Sigmoid colon (tissue), 7 donors: ENCODE results near the gene POMGNT1. TPM values are rescaled to one million over a fixed set of nuclear protein-coding genes. Genes with fewer than 3 reads are reported as not detected.

Experiments used
- DNase-seq: peaks from one replicate; pipeline ENCODE4 v3.0.0-alpha.2; 2019
- H3K27ac ChIP-seq, 4 donors: fragments of 200-600 bp; sonication (generic); one replicate each; pipeline ENCODE4 v1.5.1; 2016 to 2019; ENCODE audit warnings: mild to moderate bottlenecking in 1 of 4
- H3K27me3 ChIP-seq, 3 donors: fragments of 200-600 bp; sonication (generic); one replicate each; pipeline ENCODE4 v1.5.1; 2019; ENCODE audit warnings: mild to moderate bottlenecking in 1 of 3
- H3K36me3 ChIP-seq, 4 donors: fragments of 200-600 bp; sonication (generic); one replicate each; pipeline ENCODE4 v1.5.1; 2016 to 2019
- H3K4me1 ChIP-seq, 4 donors: fragments of 200-600 bp; sonication (generic); one replicate each; pipeline ENCODE4 v1.5.1; 2017 to 2019
- H3K4me3 ChIP-seq, 4 donors: fragments of 200-600 bp; sonication (generic); one replicate each; pipeline ENCODE4 v1.5.1; 2017 to 2019; ENCODE audit warnings: mild to moderate bottlenecking in 2 of 4, moderate library complexity in 1 of 4
- H3K9me3 ChIP-seq, 4 donors: fragments of 200-600 bp in 3 of 4; sonication (generic) in 3 of 4; one replicate each; pipeline versions ENCODE4 v1.5.1 to v1.6.1; 2013 to 2019
- EP300 ChIP-seq, 4 donors: sonication (generic); formaldehyde crosslinking; IDR thresholded peaks; one replicate each; pipeline ENCODE4 v1.6.1; 2017; ENCODE audit warnings: antibody characterized with exemption in 4 of 4
- POLR2A ChIP-seq, 2 donors: fragments of 450-650 bp; IDR thresholded peaks; one replicate each; pipeline ENCODE4 v1.6.1; 2016; ENCODE audit warnings: antibody characterized with exemption in 2 of 2, mild to moderate bottlenecking in 2 of 2, moderate library complexity in 2 of 2
- POLR2AphosphoS5 ChIP-seq, 4 donors: sonication (generic); formaldehyde crosslinking; IDR thresholded peaks; one replicate each; pipeline ENCODE4 v1.6.1; 2017; ENCODE audit warnings: antibody characterized with exemption in 4 of 4
- WGBS, 2 donors: extraction: QIAGEN DNeasy Blood & Tissue Kit; methylation state at CpG; one replicate each; pipeline ENCODE4 v1.1.7; 2013; 5-methylcytosine and 5-hydroxymethylcytosine counted together
- intact Hi-C: fragments of 100-400 bp; cut with DNase I; formaldehyde crosslinking; loops from one replicate; pipeline ENCODE4 v1.15.1; 2023
- polyA plus RNA-seq, 3 donors: library from polyadenylated mRNA; stranded (reverse); fragments of 200-250 nt; gene quantifications; one replicate each; pipeline ENCODE4 v1.2.3, GENCODE V29; 2013
- total RNA-seq, 4 donors: library from RNA; depleted of rRNA; stranded (reverse); fragments of >200 nt; gene quantifications; one replicate each; pipeline ENCODE4 v1.1.0, GENCODE V29; 2016
- TF ChIP-seq, protein P1 (sequence below), 4 experiments: fragments of 450-650 bp in 3 of 4; fragments of 200-600 bp in 1 of 4; IDR thresholded peaks; one replicate each; pipeline ENCODE4 v1.5.1; 2016 to 2019; ENCODE audit warnings: antibody characterized with exemption in 4 of 4, mild to moderate bottlenecking in 3 of 4, moderate library complexity in 2 of 4
- donor health status: healthy with polysubstance abuse.
- donor health status: Bipolar disorder and iron deficiency.
- donor health status: healthy.

The POMGNT1 gene
- total and polyA plus RNA-seq, 7 donors = 5.5 to 37.4 (median 29.9) TPM

DNA sequence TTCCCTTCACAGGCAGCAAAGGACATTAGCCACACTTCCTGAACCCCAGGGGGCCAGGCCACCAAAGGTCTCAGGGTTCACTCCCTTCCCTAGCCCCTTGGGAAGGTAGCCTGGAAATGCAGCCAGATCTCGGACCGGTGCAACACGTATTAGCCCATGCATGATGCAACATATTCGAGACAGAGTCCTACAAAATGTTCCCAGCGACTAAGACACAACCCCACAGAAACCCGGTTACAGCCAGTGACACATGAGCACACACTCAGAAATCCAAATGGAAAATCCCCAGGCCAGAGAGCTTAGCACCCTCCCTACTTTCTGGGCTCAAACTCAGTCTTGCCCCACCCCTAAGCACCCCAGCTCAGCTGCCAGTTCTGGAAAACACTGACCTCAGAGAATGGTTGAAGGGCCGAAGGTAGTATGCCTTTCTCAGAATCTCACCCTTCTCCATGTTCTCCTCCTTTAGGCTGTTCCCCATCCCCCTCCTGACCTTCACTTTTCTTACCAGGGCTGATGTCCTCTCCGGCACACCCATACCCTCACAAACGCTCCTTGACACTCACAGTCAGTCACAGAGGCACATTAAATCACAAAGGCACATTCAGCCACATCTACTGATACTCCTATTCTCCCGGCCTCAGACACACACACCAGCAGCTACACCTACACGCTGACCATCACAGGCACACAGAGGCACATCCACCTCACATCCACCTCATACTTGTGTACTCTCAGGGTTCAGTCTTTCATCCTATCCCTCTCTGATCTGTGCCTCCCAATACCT is 23.6 kb downstream of the POMGNT1 start, which contains the start of gene TSPAN1:
TSPAN1 (plus strand) TSS at position 640 of the 784 bp plus-strand sequence. CDS start 6,021 bp downstream, outside the sequence.
- Histone ChIP-seq H3K9me3 (no peaks in the 10 kb centered on the region), H3K4me1 (peaks cover 0 to 25% (median 19%) of the 10 kb centered on the region in 4 donors), H3K27ac (peak within 1 kb of the TSS; percentile 27 to 71 (median 56)), H3K27me3 (no peaks in the 10 kb centered on the region), H3K36me3 (no peaks in the 10 kb centered on the region), H3K4me3 (no peak within 1 kb of the TSS)
- intact Hi-C loops = loop anchor here (2.0 kb wide), 1 partner anchor 38 kb away; no protein-coding TSS in a partner anchor
- TF ChIP-seq EP300 (IDR thresholded peaks at IDR 0.05) (no peak), POLR2A (IDR thresholded peaks at IDR 0.05) (no peak), POLR2AphosphoS5 (IDR thresholded peaks at IDR 0.05) (peak in 1 of 4 donors; percentile 37)
- TF ChIP-seq, protein P1, sequence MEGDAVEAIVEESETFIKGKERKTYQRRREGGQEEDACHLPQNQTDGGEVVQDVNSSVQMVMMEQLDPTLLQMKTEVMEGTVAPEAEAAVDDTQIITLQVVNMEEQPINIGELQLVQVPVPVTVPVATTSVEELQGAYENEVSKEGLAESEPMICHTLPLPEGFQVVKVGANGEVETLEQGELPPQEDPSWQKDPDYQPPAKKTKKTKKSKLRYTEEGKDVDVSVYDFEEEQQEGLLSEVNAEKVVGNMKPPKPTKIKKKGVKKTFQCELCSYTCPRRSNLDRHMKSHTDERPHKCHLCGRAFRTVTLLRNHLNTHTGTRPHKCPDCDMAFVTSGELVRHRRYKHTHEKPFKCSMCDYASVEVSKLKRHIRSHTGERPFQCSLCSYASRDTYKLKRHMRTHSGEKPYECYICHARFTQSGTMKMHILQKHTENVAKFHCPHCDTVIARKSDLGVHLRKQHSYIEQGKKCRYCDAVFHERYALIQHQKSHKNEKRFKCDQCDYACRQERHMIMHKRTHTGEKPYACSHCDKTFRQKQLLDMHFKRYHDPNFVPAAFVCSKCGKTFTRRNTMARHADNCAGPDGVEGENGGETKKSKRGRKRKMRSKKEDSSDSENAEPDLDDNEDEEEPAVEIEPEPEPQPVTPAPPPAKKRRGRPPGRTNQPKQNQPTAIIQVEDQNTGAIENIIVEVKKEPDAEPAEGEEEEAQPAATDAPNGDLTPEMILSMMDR (IDR thresholded peaks at IDR 0.05) = no peak
- peak; percentile 74 for DNase-seq
- WGBS, 2 donors = 60 to 79% methylated on average over 11 of the region's 11 CpGs

DNA sequence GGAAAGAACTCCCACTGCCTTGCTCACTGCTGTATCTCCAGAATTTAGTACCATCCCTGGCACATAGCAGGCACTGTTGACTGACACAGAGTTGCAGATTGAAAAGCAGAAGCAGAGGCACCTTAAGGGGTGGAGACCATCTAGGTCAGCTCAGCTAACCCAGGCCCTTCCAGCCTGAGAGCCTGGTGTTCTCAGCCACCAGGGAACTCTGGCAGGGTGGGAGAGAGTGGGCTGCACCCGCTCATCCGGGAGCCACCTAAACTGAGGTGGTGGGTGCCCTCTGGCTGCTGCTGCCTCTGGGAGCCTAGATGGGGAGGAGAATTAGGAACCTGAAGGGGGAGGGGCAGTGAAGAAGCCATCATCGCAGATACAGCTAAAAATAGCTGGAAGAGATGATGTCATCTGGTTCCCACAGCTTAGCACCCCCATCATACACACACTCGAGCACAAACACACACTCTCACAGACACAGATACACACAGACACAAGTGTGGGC is 24.8 kb downstream of the POMGNT1 start:
- no peak for DNase-seq

DNA sequence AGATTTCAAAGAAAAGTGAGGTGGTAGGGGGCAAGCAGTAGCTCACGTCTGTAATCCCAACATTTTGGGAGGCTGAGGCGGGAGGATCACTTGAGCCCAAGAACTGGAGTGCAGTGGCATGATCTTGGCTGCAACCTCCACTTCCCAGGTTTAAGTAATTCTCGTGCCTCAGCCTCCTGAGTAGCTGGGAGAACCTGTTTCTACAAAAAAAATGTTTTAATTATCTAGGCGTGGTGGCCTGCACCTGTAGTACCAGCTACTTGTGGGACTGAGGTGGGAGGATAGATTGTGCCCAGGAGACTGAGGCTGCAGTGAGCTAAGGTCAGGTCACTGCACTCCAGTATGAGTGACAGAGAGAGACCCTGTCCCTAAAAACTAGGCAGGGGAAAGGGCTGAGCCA is 25.9 kb downstream of the POMGNT1 start:
- H3K27ac ChIP-seq = no peak overlapping the region
- TF ChIP-seq POLR2A (IDR thresholded peaks at IDR 0.05) = no peak
- TF ChIP-seq, protein P1 (IDR thresholded peaks at IDR 0.05) = no peak
- no peak for TF ChIP-seq POLR2AphosphoS5 (IDR thresholded peaks at IDR 0.05)
- no peak for TF ChIP-seq EP300 (IDR thresholded peaks at IDR 0.05)
- no peak overlapping the region for H3K4me3 ChIP-seq
- intact Hi-C loops = no loop called here
- WGBS, 2 donors = 36 to 84% methylated on average over 4 of the region's 4 CpGs
- H3K36me3 ChIP-seq = no peaks in the 10 kb centered on the region
- DNase-seq = no peak
- peaks cover 0 to 14% (median 5%) of the 10 kb centered on the region in 3 donors for H3K27me3 ChIP-seq
- no peaks in the 10 kb centered on the region for H3K9me3 ChIP-seq
- peaks cover 0 to 27% (median 20%) of the 10 kb centered on the region in 4 donors for H3K4me1 ChIP-seq

More for the DNA sequence above, 24.8 kb downstream of the POMGNT1 start:
- intact Hi-C loops = no loop called here
- H3K9me3 ChIP-seq = no peaks in the 10 kb centered on the region
- TF ChIP-seq, protein P1 (IDR thresholded peaks at IDR 0.05) = no peak
- TF ChIP-seq POLR2A (IDR thresholded peaks at IDR 0.05) (no peak), POLR2AphosphoS5 (IDR thresholded peaks at IDR 0.05) (no peak), EP300 (IDR thresholded peaks at IDR 0.05) (no peak)
- H3K4me1 ChIP-seq = peaks cover 0 to 25% (median 19%) of the 10 kb centered on the region in 4 donors
- H3K27ac ChIP-seq = peak overlapping the region in 3 of 4 donors; percentile 19 to 66 (median 46)
- H3K4me3 ChIP-seq = no peak overlapping the region
- peaks cover 0 to 12% (median 2%) of the 10 kb centered on the region in 3 donors for H3K27me3 ChIP-seq
- H3K36me3 ChIP-seq = no peaks in the 10 kb centered on the region
- 53 to 68% methylated on average over 4 of the region's 4 CpGs for WGBS, 2 donors

DNA sequence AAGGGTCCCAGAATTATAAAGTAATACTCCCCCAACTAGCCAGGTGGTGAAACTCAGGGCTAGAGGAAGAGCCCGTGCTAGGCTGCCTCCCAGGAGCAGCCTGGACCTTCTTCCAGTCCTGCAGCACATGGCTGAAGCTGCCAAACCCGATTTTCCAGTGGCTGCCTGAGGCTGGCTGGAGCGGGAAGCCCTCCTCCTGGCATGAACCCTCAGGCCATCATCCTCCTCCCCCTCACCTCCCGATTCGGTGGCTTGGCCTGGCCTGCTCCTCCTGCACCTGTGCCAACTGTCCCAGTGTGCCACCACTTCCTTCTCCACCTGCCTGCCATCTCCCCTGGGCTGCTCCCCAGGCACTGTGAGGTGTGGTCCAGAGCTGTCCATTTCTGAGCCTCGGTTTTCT is 26.4 kb downstream of the POMGNT1 start:
- intact Hi-C loops = no loop called here
- peaks cover 0 to 18% (median 5%) of the 10 kb centered on the region in 3 donors for H3K27me3 ChIP-seq
- WGBS, 2 donors = 14 to 60% methylated on average over 6 of the region's 6 CpGs
- peak overlapping the region in 2 of 4 donors; percentile 18 to 53 for H3K27ac ChIP-seq
- H3K4me3 ChIP-seq = no peak overlapping the region
- no peaks in the 10 kb centered on the region for H3K9me3 ChIP-seq
- peaks cover 0 to 32% (median 25%) of the 10 kb centered on the region in 4 donors for H3K4me1 ChIP-seq
- no peak for DNase-seq
- H3K36me3 ChIP-seq = no peaks in the 10 kb centered on the region
- TF ChIP-seq POLR2A (IDR thresholded peaks at IDR 0.05) (no peak), EP300 (IDR thresholded peaks at IDR 0.05) (no peak), POLR2AphosphoS5 (IDR thresholded peaks at IDR 0.05) (no peak)
- TF ChIP-seq, protein P1 (IDR thresholded peaks at IDR 0.05) = no peak
